H1 (cell line): Measurements from ENCODE around the gene SH3GL1.

Experiments
- BRCA1 ChIP-seq: IDR thresholded peaks from 2 replicates; pipeline ENCODE4 v1.6.1; 2012; ENCODE audit warnings: low read depth, low read length, improper control_type of control experiment
- CHD2 ChIP-seq: IDR thresholded peaks from 2 replicates; pipeline ENCODE4 v1.6.1; 2012; ENCODE audit warnings: low read length, improper control_type of control experiment
- JUND ChIP-seq: IDR thresholded peaks from 2 replicates; pipeline ENCODE4 v1.6.1; 2011; ENCODE audit warnings: mild to moderate bottlenecking, improper control_type of control experiment, low read length

- no peak for TF ChIP-seq JUND
- TF ChIP-seq BRCA1: no peak
- TF ChIP-seq CHD2: no peak
These were observed 10.3 kb downstream of the SH3GL1 start for GRCh38 chr19:4390017-4390566.
